Measurements from ENCODE around the gene SHC4. TPM values are rescaled to one million over a fixed set of nuclear protein-coding genes. Genes with fewer than 3 reads are reported as not detected.

Gene SHC4
- total RNA-seq, 1 donor, result 0.72 TPM

DNA sequence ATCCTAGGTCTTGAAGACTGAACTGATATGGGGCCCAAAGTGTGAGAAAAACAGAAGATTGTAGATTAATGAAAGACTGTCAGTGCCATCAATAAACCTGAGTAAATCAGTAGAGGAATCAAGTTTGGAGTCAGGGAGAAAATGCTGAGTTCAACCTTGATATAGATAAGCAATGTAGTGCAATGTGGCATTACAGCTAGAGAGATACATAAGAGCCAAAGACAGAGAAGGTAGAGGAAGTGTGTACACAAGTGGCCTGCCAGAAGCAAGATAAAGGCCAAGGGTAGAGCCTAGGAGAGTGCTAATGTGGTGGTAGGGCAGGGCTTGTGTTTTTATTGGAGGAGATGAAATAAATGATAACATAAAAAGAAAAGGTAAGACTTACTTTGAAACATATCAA, 111.8 kb downstream of the SHC4 start:
- TF ChIP-seq, protein P1, sequence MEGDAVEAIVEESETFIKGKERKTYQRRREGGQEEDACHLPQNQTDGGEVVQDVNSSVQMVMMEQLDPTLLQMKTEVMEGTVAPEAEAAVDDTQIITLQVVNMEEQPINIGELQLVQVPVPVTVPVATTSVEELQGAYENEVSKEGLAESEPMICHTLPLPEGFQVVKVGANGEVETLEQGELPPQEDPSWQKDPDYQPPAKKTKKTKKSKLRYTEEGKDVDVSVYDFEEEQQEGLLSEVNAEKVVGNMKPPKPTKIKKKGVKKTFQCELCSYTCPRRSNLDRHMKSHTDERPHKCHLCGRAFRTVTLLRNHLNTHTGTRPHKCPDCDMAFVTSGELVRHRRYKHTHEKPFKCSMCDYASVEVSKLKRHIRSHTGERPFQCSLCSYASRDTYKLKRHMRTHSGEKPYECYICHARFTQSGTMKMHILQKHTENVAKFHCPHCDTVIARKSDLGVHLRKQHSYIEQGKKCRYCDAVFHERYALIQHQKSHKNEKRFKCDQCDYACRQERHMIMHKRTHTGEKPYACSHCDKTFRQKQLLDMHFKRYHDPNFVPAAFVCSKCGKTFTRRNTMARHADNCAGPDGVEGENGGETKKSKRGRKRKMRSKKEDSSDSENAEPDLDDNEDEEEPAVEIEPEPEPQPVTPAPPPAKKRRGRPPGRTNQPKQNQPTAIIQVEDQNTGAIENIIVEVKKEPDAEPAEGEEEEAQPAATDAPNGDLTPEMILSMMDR (IDR thresholded peaks at IDR 0.05; ENCODE audit: extremely low read depth, low read depth, low read length), result no peak
- no peak overlapping the region for H2AFZ ChIP-seq (ENCODE audit: low read length)
- H3K4me1 ChIP-seq (ENCODE audit: insufficient read depth, low read length), result peaks cover 21% of the 10 kb centered on the region
- no peaks in the 10 kb centered on the region for H3K27me3 ChIP-seq (ENCODE audit: insufficient read depth, low read length)
- no peak for DNase-seq (ENCODE audit: insufficient read length, low spot score, missing footprints)
- H4K20me1 ChIP-seq (ENCODE audit: insufficient read depth, low read length), result no peaks in the 10 kb centered on the region
- no peak overlapping the region for H3K27ac ChIP-seq (ENCODE audit: low read depth, low read length)
- no peak overlapping the region for H3K4me2 ChIP-seq (ENCODE audit: insufficient read depth, low read length)
- no peaks in the 10 kb centered on the region for H3K9me3 ChIP-seq (ENCODE audit: low read depth, low read length)
- H3K79me2 ChIP-seq (ENCODE audit: insufficient read depth, low read length), result no peaks in the 10 kb centered on the region
- H3K4me3 ChIP-seq (ENCODE audit: insufficient read depth, low read length), result no peak overlapping the region
- no peaks in the 10 kb centered on the region for H3K36me3 ChIP-seq (ENCODE audit: insufficient read depth, low read length)

DNA sequence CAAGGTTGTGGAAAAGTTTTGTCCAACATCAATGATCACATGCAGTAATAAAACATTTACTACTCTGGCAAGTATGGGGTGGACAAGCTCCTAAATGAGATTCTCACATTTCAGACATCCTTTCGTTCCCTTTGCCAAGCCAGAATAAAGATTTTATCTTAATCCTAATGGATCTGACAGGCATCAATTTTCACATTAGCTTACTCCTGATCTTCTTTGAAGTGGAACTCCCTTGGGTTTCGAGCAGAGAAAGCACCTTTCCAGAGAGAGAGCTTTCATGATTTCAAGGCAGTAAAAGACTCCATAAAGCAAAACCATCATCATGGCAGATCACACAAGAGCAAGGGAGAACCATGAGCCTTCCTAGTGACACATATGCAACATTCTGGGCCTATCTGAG, 113.1 kb downstream of the SHC4 start:
- Histone ChIP-seq H3K79me2 (ENCODE audit: insufficient read depth, low read length) (no peaks in the 10 kb centered on the region), H3K9me3 (ENCODE audit: low read depth, low read length) (no peaks in the 10 kb centered on the region), H3K36me3 (ENCODE audit: insufficient read depth, low read length) (no peaks in the 10 kb centered on the region), H3K27me3 (ENCODE audit: insufficient read depth, low read length) (no peaks in the 10 kb centered on the region), H3K4me1 (ENCODE audit: insufficient read depth, low read length) (peaks cover 8% of the 10 kb centered on the region), H2AFZ (ENCODE audit: low read length) (no peak overlapping the region), H4K20me1 (ENCODE audit: insufficient read depth, low read length) (no peaks in the 10 kb centered on the region), H3K27ac (ENCODE audit: low read depth, low read length) (no peak overlapping the region), H3K4me2 (ENCODE audit: insufficient read depth, low read length) (no peak overlapping the region), H3K4me3 (ENCODE audit: insufficient read depth, low read length) (no peak overlapping the region)
- TF ChIP-seq, protein P1 (IDR thresholded peaks at IDR 0.05; ENCODE audit: extremely low read depth, low read depth, low read length), result no peak
- no peak for DNase-seq (ENCODE audit: insufficient read length, low spot score, missing footprints)

DNA sequence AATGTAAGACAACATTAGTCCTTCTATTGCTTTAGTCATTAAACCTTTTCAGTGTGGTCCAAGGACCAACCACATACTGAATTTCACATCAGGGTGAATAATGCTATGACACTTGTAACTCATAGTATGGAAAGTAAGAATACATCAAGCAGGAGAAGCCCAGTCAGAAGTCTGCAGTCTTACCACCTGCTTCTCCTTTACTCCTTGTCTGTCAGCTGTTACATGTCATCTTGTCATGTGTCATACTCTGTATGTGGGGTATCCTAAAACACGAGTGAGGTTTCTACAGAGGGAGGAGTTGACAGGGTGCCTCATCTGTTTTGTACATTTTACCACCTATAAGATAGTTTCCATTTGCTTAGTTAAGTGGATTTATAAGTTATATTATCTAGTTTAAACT, 118.6 kb downstream of the SHC4 start:
- DNase-seq (ENCODE audit: insufficient read length, low spot score, missing footprints), result no peak
- no peaks in the 10 kb centered on the region for H3K27me3 ChIP-seq (ENCODE audit: insufficient read depth, low read length)

DNA sequence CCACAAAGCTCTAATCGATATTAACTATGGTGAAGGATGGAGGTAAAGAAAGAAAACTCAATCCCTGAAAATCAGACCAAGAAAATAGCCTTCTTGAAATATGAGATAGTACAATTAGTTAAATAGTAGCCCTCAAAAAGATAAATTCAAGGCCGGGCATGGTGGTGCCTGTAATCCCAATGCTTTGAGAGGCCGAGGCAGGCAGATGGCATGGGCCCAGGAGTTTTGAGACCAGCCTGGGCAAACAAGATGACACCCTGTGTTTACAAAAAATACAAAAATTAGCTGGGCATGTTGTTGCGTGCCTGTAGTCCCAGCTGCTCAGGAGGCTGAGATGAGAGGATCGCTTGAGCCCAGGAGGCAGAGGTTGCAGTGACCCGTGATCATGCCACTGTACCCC, 121.2 kb downstream of the SHC4 start:
- Histone ChIP-seq H3K4me3 (ENCODE audit: insufficient read depth, low read length) (no peak overlapping the region), H3K4me2 (ENCODE audit: insufficient read depth, low read length) (no peak overlapping the region), H4K20me1 (ENCODE audit: insufficient read depth, low read length) (no peaks in the 10 kb centered on the region), H2AFZ (ENCODE audit: low read length) (no peak overlapping the region), H3K27ac (ENCODE audit: low read depth, low read length) (no peak overlapping the region), H3K36me3 (ENCODE audit: insufficient read depth, low read length) (no peaks in the 10 kb centered on the region), H3K27me3 (ENCODE audit: insufficient read depth, low read length) (no peaks in the 10 kb centered on the region), H3K4me1 (ENCODE audit: insufficient read depth, low read length) (no peaks in the 10 kb centered on the region), H3K9me3 (ENCODE audit: low read depth, low read length) (no peaks in the 10 kb centered on the region), H3K79me2 (ENCODE audit: insufficient read depth, low read length) (no peaks in the 10 kb centered on the region)
- no peak for DNase-seq (ENCODE audit: insufficient read length, low spot score, missing footprints)
- TF ChIP-seq, protein P1 (IDR thresholded peaks at IDR 0.05; ENCODE audit: extremely low read depth, low read depth, low read length), result no peak

More for the DNA sequence above, 118.6 kb downstream of the SHC4 start:
- Histone ChIP-seq H4K20me1 (ENCODE audit: insufficient read depth, low read length) (no peaks in the 10 kb centered on the region), H3K9me3 (ENCODE audit: low read depth, low read length) (no peaks in the 10 kb centered on the region), H3K79me2 (ENCODE audit: insufficient read depth, low read length) (no peaks in the 10 kb centered on the region), H3K36me3 (ENCODE audit: insufficient read depth, low read length) (no peaks in the 10 kb centered on the region), H3K4me1 (ENCODE audit: insufficient read depth, low read length) (no peaks in the 10 kb centered on the region), H2AFZ (ENCODE audit: low read length) (no peak overlapping the region), H3K4me3 (ENCODE audit: insufficient read depth, low read length) (no peak overlapping the region), H3K4me2 (ENCODE audit: insufficient read depth, low read length) (no peak overlapping the region), H3K27ac (ENCODE audit: low read depth, low read length) (no peak overlapping the region)
- TF ChIP-seq, protein P1 (IDR thresholded peaks at IDR 0.05; ENCODE audit: extremely low read depth, low read depth, low read length), result no peak

Measured in osteoblast (primary cell).